Esophagus squamous epithelium (tissue), 5 donors: Measurements from ENCODE around the gene ERN1. TPM values are rescaled to one million over a fixed set of nuclear protein-coding genes. Genes with fewer than 3 reads are reported as not detected.

ENCODE experiments used
- DNase-seq: peaks from one replicate; lab custom pipeline; 2025; lab: John Stamatoyannopoulos, UW
- H3K27ac ChIP-seq, 4 donors: fragments of 200-600 bp; sonication (generic); one replicate each; pipeline ENCODE4 v1.5.1; 2016 to 2019; ENCODE audit warnings: mild to moderate bottlenecking in 1 of 4
- H3K27me3 ChIP-seq, 4 donors: fragments of 200-600 bp; sonication (generic); 1 replicate in 3 of 4; 2 replicates in 1 of 4; pipeline versions ENCODE4 v1.5.1 to v1.6.0; 2017 to 2021; ENCODE audit warnings: antibody characterized with exemption in 1 of 4
- H3K36me3 ChIP-seq, 3 donors: fragments of 200-600 bp; sonication (generic); one replicate each; pipeline ENCODE4 v1.5.1; 2016 to 2019
- H3K4me1 ChIP-seq, 3 donors: fragments of 200-600 bp; sonication (generic); one replicate each; pipeline ENCODE4 v1.5.1; 2017 to 2019
- H3K4me3 ChIP-seq, 4 donors: fragments of 200-600 bp; sonication (generic); 1 replicate in 3 of 4; 2 replicates in 1 of 4; pipeline ENCODE4 v1.5.1; 2016 to 2019; ENCODE audit warnings: mild to moderate bottlenecking in 2 of 4, moderate library complexity in 1 of 4
- H3K9me3 ChIP-seq, 3 donors: fragments of 200-600 bp; sonication (generic); one replicate each; pipeline ENCODE4 v1.5.1; 2016 to 2019
- POLR2A ChIP-seq, 4 donors: fragments of 450-650 bp; IDR thresholded peaks; one replicate each; pipeline ENCODE4 v1.6.1; 2017; ENCODE audit warnings: antibody characterized with exemption in 4 of 4, mild to moderate bottlenecking in 4 of 4, moderate library complexity in 3 of 4
- WGBS, 2 donors: methylation state at CpG; one replicate each; pipeline ENCODE4 v1.1.5; 2018; 5-methylcytosine and 5-hydroxymethylcytosine counted together
- intact Hi-C: fragments of 100-400 bp; cut with DNase I; formaldehyde crosslinking; loops from one replicate; pipeline ENCODE4 v1.15.0; 2022
- total RNA-seq, 4 donors: library from RNA; depleted of rRNA; stranded (reverse); fragments of >200 nt; gene quantifications; one replicate each; pipeline ENCODE4 v1.1.0, GENCODE V29; 2016
- TF ChIP-seq, protein P1 (sequence below), 6 experiments: fragments of 450-650 bp in 4 of 6; fragments of 200-600 bp in 2 of 6; sonication (generic) in 2 of 6; IDR thresholded peaks; one replicate each; pipeline ENCODE4 v1.5.1; 2016 to 2019; ENCODE audit warnings: antibody characterized with exemption in 6 of 6, mild to moderate bottlenecking in 4 of 6, moderate library complexity in 4 of 6
- donor health status: DM: yes; HTN: yes; CAD: no.

ERN1 gene
- total RNA-seq, 4 donors from 2014 or later = 9.2 to 19.1 (median 15.1) TPM

DNA sequence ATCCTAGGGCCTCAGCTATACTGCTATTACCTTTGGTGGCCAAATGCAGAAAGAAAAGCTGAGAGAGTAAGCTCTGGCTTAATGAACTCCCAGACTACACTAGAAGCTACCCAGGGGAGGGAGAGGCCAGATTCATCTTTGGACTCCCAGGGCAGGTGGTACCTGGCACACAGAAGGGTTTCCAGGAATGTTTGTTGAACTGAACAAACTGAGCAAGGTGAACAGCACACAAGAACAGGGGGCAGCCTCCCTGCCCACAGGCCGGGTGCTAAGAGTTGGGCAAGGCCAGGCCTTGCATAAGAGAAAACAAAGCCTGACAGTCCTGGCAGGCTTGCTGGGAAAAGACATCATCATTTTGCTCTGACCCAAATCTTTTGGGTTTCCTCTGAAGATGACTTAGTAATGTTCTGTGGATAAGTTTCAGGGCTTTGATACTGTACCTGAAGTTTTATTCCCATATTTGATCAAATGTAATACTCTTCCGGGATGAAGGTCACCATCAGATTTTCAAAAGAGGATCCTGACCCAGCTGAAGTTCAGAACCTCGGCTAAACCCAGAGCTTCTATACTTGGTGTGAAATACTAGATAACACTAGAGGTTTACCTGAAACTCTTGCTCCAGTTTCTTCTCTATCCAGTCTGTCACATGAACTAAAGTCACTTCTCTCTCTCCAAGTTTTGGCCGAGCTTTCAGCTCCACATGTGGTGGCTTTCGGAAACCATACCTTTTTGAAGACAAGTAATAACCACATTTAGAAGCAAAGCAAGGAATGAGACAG is 20.5 kb upstream of the ERN1 start:
- peak overlapping the region in 2 of 4 donors; percentile 49 to 57 for H3K27ac ChIP-seq
- 71 to 80% methylated on average over 5 of the region's 5 CpGs for WGBS, 2 donors
- no peak for DNase-seq

DNA sequence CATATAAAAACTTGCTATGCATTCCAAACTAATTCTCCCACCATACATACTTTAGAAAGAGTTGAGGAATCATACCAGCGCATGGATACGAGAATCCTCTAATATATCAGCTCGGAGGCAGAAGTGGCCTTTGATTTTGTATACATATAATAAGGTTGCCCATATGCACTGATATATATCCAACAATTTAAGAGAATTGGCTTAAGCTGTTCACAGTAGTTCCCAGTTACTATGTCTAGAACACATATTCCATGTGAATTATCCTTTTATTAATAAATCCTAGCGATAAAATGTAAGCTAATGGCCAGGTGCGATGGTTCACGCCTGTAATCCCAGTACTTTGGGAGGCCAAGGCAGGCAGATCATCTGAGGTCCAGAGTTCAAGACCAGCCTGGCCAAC is 19.3 kb upstream of the ERN1 start:
- no peak overlapping the region for H3K27ac ChIP-seq
- H3K36me3 ChIP-seq = peaks cover 0 to 63% (median 6%) of the 10 kb centered on the region in 3 donors
- H3K4me3 ChIP-seq = no peak overlapping the region
- no peaks in the 10 kb centered on the region for H3K27me3 ChIP-seq
- H3K4me1 ChIP-seq = peaks cover 6 to 36% (median 9%) of the 10 kb centered on the region in 3 donors
- 94 to 97% methylated on average over 6 of the region's 6 CpGs for WGBS, 2 donors
- intact Hi-C loops = loop anchor here (5.0 kb wide), 1 partner anchor 133 kb away; no protein-coding TSS in a partner anchor
- H3K9me3 ChIP-seq = no peaks in the 10 kb centered on the region
- TF ChIP-seq, protein P1, sequence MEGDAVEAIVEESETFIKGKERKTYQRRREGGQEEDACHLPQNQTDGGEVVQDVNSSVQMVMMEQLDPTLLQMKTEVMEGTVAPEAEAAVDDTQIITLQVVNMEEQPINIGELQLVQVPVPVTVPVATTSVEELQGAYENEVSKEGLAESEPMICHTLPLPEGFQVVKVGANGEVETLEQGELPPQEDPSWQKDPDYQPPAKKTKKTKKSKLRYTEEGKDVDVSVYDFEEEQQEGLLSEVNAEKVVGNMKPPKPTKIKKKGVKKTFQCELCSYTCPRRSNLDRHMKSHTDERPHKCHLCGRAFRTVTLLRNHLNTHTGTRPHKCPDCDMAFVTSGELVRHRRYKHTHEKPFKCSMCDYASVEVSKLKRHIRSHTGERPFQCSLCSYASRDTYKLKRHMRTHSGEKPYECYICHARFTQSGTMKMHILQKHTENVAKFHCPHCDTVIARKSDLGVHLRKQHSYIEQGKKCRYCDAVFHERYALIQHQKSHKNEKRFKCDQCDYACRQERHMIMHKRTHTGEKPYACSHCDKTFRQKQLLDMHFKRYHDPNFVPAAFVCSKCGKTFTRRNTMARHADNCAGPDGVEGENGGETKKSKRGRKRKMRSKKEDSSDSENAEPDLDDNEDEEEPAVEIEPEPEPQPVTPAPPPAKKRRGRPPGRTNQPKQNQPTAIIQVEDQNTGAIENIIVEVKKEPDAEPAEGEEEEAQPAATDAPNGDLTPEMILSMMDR (IDR thresholded peaks at IDR 0.05) = no peak
- no peak for TF ChIP-seq POLR2A (IDR thresholded peaks at IDR 0.05)
- no peak for DNase-seq

More for the DNA sequence above, 20.5 kb upstream of the ERN1 start:
- H3K27me3 ChIP-seq = no peaks in the 10 kb centered on the region
- no peak overlapping the region for H3K4me3 ChIP-seq
- H3K4me1 ChIP-seq = peaks cover 5 to 39% (median 6%) of the 10 kb centered on the region in 3 donors
- peaks cover 0 to 74% (median 6%) of the 10 kb centered on the region in 3 donors for H3K36me3 ChIP-seq
- intact Hi-C loops = no loop called here
- H3K9me3 ChIP-seq = no peaks in the 10 kb centered on the region
- no peak for TF ChIP-seq POLR2A (IDR thresholded peaks at IDR 0.05)
- TF ChIP-seq, protein P1 (IDR thresholded peaks at IDR 0.05) = no peak

DNA sequence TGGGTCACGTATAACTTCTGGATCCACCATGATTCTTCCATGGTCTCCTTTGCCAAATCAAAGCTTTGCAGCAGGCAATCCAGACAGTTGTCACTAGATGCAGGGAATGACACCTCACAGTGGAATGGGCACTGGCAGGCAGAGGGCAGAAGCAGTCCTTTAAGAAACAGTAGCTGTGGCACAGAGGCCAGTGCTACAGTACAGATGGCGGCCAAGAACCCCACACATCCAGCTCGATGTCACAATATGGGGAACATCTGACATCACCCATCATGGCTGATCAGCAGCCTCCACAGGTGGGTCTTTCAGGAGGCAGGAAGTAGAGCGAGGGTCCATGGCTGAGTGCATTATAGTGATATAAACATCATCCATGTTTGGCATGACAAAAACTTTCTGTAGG is 18.8 kb upstream of the ERN1 start:
- no peaks in the 10 kb centered on the region for H3K9me3 ChIP-seq
- H3K27ac ChIP-seq = peak overlapping the region in 3 of 4 donors; percentile 15 to 99 (median 98)
- peaks cover 0 to 58% (median 6%) of the 10 kb centered on the region in 3 donors for H3K36me3 ChIP-seq
- no peak for TF ChIP-seq POLR2A (IDR thresholded peaks at IDR 0.05)
- TF ChIP-seq, protein P1 (IDR thresholded peaks at IDR 0.05) = peak in 3 of 6 experiments; percentile 17 to 43 (median 23)
- H3K4me3 ChIP-seq = no peak overlapping the region
- intact Hi-C loops = loop anchor here (5.0 kb wide), 1 partner anchor 134 kb away; no protein-coding TSS in a partner anchor
- DNase-seq = no peak
- WGBS, 2 donors = 86 to 100% methylated on average over 2 to 4 of the region's 4 CpGs
- H3K27me3 ChIP-seq = no peaks in the 10 kb centered on the region
- H3K4me1 ChIP-seq = peaks cover 6 to 36% (median 9%) of the 10 kb centered on the region in 3 donors

DNA sequence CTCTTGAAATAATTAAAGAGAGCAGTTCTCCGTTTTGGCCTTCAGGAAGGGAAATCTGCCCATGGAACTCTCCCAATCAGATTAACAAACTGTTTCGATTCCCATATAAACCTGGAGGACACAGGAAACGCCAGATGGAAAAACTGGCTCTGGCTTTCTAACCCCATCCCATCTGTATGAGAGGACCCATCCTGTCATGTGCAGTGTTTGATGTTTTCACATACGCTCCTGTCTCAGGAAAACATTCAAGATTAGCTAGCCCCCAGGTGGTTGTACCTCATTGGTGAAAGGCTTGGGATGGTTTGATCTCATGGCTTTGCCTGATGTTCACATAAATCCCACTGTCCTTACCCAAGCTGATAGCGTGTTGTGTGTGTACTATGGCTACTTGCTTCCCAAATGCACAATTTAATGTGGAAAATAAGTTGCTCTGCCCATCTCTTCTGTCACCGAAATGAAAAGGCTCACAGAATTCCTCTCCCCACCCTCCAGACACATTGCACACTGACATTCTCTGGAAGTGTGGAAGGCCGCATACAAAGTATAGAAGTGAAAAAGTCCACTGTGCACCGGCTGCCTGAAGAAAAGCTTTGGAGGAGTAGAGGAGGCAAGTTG is 18.2 kb upstream of the ERN1 start:
- Histone ChIP-seq H3K27me3 (no peaks in the 10 kb centered on the region), H3K27ac (peak overlapping the region in 3 of 4 donors; percentile 15 to 99 (median 98)), H3K4me3 (no peak overlapping the region), H3K36me3 (peaks cover 0 to 52% (median under 1%) of the 10 kb centered on the region in 3 donors), H3K9me3 (no peaks in the 10 kb centered on the region), H3K4me1 (peaks cover 6 to 36% (median 9%) of the 10 kb centered on the region in 3 donors)
- WGBS, 2 donors = 53 to 66% methylated on average over 6 to 8 of the region's 8 CpGs
- intact Hi-C loops = loop anchor here (5.0 kb wide), 1 partner anchor 134 kb away; no protein-coding TSS in a partner anchor
- no peak for DNase-seq
- TF ChIP-seq POLR2A (IDR thresholded peaks at IDR 0.05) = no peak
- TF ChIP-seq, protein P1 (IDR thresholded peaks at IDR 0.05) = no peak
